Mesenchymal stem cell (in vitro differentiated cells and primary cell): ENCODE measurements around the gene TMPRSS6.

Experiments
- DNase-seq: peaks from one replicate; pipeline ENCODE4 v3.0.0-alpha.2; 2013
- H2AFZ ChIP-seq: one replicate; pipeline ENCODE4 v1.6.1; 2013; ENCODE audit warnings: low read depth, mild to moderate bottlenecking, control low read depth, inconsistent platforms, low read length, moderate library complexity
- H2AK5ac ChIP-seq: 2 replicates; pipeline ENCODE4 v1.6.1; 2013; ENCODE audit warnings: low read length, moderate library complexity, mild to moderate bottlenecking, inconsistent platforms; ENCODE audit not compliant: severe bottlenecking
- H2BK120ac ChIP-seq: one replicate; pipeline ENCODE4 v1.6.1; 2013; ENCODE audit warnings: low read depth, mild to moderate bottlenecking, inconsistent platforms, low read length, moderate library complexity
- H2BK12ac ChIP-seq, 2 experiments: one replicate each; pipeline ENCODE4 v1.6.1; 2013; ENCODE audit warnings: inconsistent platforms in 2 of 2, low read length in 2 of 2, mild to moderate bottlenecking in 2 of 2, moderate library complexity in 2 of 2, control low read depth in 1 of 2
- H2BK15ac ChIP-seq: one replicate; pipeline ENCODE4 v1.6.1; 2013; ENCODE audit warnings: mild to moderate bottlenecking, low read depth, inconsistent platforms; ENCODE audit not compliant: poor library complexity, severe bottlenecking
- H2BK5ac ChIP-seq: 2 replicates; pipeline ENCODE4 v1.6.1; 2013; ENCODE audit warnings: low read depth, mild to moderate bottlenecking, low read length, control low read depth, inconsistent platforms; ENCODE audit not compliant: poor library complexity, severe bottlenecking
- H3K14ac ChIP-seq, 2 experiments: one replicate each; pipeline ENCODE4 v1.6.1; 2013; ENCODE audit warnings: inconsistent platforms in 2 of 2, low read length in 2 of 2, control low read depth in 1 of 2, mild to moderate bottlenecking in 1 of 2, moderate library complexity in 1 of 2
- H3K18ac ChIP-seq, 2 experiments: one replicate each; pipeline ENCODE4 v1.6.1; 2013; ENCODE audit warnings: inconsistent platforms in 2 of 2, low read length in 2 of 2, control low read depth in 1 of 2, low read depth in 1 of 2, mild to moderate bottlenecking in 1 of 2
- H3K23ac ChIP-seq, 2 experiments: one replicate each; pipeline ENCODE4 v1.6.1; 2013; ENCODE audit warnings: inconsistent platforms in 2 of 2, low read length in 2 of 2, mild to moderate bottlenecking in 2 of 2, moderate library complexity in 2 of 2, control low read depth in 1 of 2
- H3K27ac ChIP-seq: 2 replicates; pipeline ENCODE4 v1.5.1; 2013; ENCODE audit warnings: mild to moderate bottlenecking, moderate library complexity, low read length, control low read depth, inconsistent platforms; ENCODE audit not compliant: poor library complexity, severe bottlenecking
- H3K27me3 ChIP-seq, 2 experiments: 2 replicates each; pipeline versions ENCODE4 v1.6.1 to v1.7.0; 2013; ENCODE audit warnings: low read length in 2 of 2, mild to moderate bottlenecking in 2 of 2, moderate library complexity in 2 of 2, control low read depth in 1 of 2, inconsistent platforms in 1 of 2; ENCODE audit not compliant: control insufficient read depth in 1 of 2, insufficient read depth in 1 of 2
- H3K36me3 ChIP-seq, 2 experiments: 2 replicates each; pipeline versions ENCODE4 v1.6.1 to v1.7.0; 2013; ENCODE audit warnings: low read length in 2 of 2, control low read depth in 1 of 2, inconsistent platforms in 1 of 2, low read depth in 1 of 2, mild to moderate bottlenecking in 1 of 2; ENCODE audit not compliant: insufficient read depth in 2 of 2, control insufficient read depth in 1 of 2
- H3K4ac ChIP-seq, 2 experiments: one replicate each; pipeline ENCODE4 v1.6.1; 2013; ENCODE audit warnings: inconsistent platforms in 2 of 2, low read length in 2 of 2, mild to moderate bottlenecking in 2 of 2, moderate library complexity in 2 of 2, control low read depth in 1 of 2, low read depth in 1 of 2
- H3K4me1 ChIP-seq: 2 replicates; pipeline ENCODE4 v1.6.1; 2013; ENCODE audit warnings: low read depth, low read length, control low read depth; ENCODE audit not compliant: control insufficient read depth, insufficient read depth
- H3K4me2 ChIP-seq: 2 replicates; pipeline ENCODE4 v1.6.1; 2013; ENCODE audit warnings: low read length, mild to moderate bottlenecking, inconsistent platforms; ENCODE audit not compliant: poor library complexity, severe bottlenecking
- H3K4me3 ChIP-seq, 2 experiments: 2 replicates each; pipeline versions ENCODE4 v1.5.1 to v1.7.0; 2013; ENCODE audit warnings: low read length in 2 of 2, mild to moderate bottlenecking in 2 of 2, control low read depth in 1 of 2, low read depth in 1 of 2; ENCODE audit not compliant: insufficient read depth in 1 of 2
- H3K79me1 ChIP-seq: replicated peaks from 2 replicates; pipeline ENCODE4 v1.6.1; 2013; ENCODE audit warnings: mild to moderate bottlenecking, control low read depth, low read length, inconsistent platforms; ENCODE audit not compliant: poor library complexity, severe bottlenecking
- H3K9ac ChIP-seq: 2 replicates; pipeline ENCODE4 v1.7.0; 2013; ENCODE audit warnings: mild to moderate bottlenecking, low read length, moderate library complexity
- H3K9me3 ChIP-seq: 2 replicates; pipeline ENCODE4 v1.7.0; 2013; ENCODE audit warnings: mild to moderate bottlenecking, low read length; ENCODE audit not compliant: control insufficient read depth
- H4K8ac ChIP-seq: one replicate; pipeline ENCODE4 v1.6.1; 2013; ENCODE audit warnings: inconsistent platforms, mild to moderate bottlenecking, low read length, moderate library complexity
- H4K91ac ChIP-seq: one replicate; pipeline ENCODE4 v1.6.1; 2013; ENCODE audit warnings: mild to moderate bottlenecking, low read length, inconsistent platforms
- WGBS: methylation state at CpG from one replicate; pipeline ENCODE4 v1.1.7; 2013; ENCODE audit warnings: mixed read lengths; 5-methylcytosine and 5-hydroxymethylcytosine counted together

Gene TMPRSS6

DNA sequence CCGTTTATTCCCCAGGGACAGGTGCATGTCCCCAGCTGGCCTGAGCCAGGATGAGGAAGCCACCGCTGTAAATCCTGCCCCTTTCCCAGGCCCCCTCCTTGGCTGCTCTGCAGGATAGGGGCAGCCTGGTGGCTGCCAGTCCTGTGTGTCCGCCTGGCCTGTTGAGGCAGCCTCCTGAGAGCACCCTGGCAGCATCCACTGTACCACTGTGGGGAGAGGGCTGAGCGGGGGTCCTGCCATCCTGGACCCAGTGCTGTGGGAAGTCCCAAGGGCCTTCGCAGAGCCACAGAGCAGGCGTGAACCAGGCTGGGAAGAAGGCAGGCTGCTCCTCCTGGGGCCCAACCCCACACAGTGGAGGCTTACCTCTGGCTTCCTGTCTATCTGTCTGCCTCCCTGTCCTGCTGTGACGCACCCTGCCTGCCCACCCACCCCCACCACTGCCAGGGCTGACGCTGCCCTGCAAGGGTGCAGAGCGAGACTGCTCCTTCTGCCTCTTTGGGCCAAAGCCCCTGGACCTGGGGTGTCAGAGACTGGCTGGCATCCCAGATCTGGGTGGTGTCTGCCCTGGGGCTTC, 49.5 kb downstream of the TMPRSS6 start:
- H3K36me3 ChIP-seq: peaks cover 54 to 80% of the 10 kb centered on the region in 2 experiments
- H3K27me3 ChIP-seq: no peaks in the 10 kb centered on the region
- H2BK5ac ChIP-seq: no peak overlapping the region
- H2AK5ac ChIP-seq: no peak overlapping the region
- H3K18ac ChIP-seq: no peak overlapping the region
- no peaks in the 10 kb centered on the region for H3K79me1 ChIP-seq
- no peak overlapping the region for H3K23ac ChIP-seq
- no peak for DNase-seq
- WGBS: 95% methylated on average over 9 of the region's 9 CpGs
- no peak overlapping the region for H2BK120ac ChIP-seq
- no peak overlapping the region for H4K8ac ChIP-seq
- H2BK15ac ChIP-seq: no peak overlapping the region
- no peak overlapping the region for H2AFZ ChIP-seq
- no peak overlapping the region for H3K14ac ChIP-seq
- H3K9me3 ChIP-seq: no peaks in the 10 kb centered on the region
- H3K9ac ChIP-seq: no peak overlapping the region
- no peak overlapping the region for H3K27ac ChIP-seq
- no peaks in the 10 kb centered on the region for H3K4me1 ChIP-seq
- no peak overlapping the region for H2BK12ac ChIP-seq
- H3K4ac ChIP-seq: no peak overlapping the region
- no peak overlapping the region for H4K91ac ChIP-seq
- no peak overlapping the region for H3K4me2 ChIP-seq
- H3K4me3 ChIP-seq: no peak overlapping the region

- WGBS: 91% methylated on average over 28 of the region's 28 CpGs
- no peak overlapping the region for H3K18ac ChIP-seq
- H2BK12ac ChIP-seq: no peak overlapping the region
- DNase-seq: no peak
- no peak overlapping the region for H2AFZ ChIP-seq
- no peaks in the 10 kb centered on the region for H3K4me1 ChIP-seq
- H2BK5ac ChIP-seq: no peak overlapping the region
- H3K79me1 ChIP-seq: no peaks in the 10 kb centered on the region
- H3K9me3 ChIP-seq: no peaks in the 10 kb centered on the region
- no peak overlapping the region for H3K27ac ChIP-seq
- H3K4me3 ChIP-seq: no peak overlapping the region
- H4K8ac ChIP-seq: no peak overlapping the region
- no peak overlapping the region for H2BK15ac ChIP-seq
- H3K27me3 ChIP-seq: no peaks in the 10 kb centered on the region
- no peak overlapping the region for H3K4me2 ChIP-seq
- H2AK5ac ChIP-seq: no peak overlapping the region
- H3K9ac ChIP-seq: no peak overlapping the region
- H2BK120ac ChIP-seq: no peak overlapping the region
- H3K23ac ChIP-seq: no peak overlapping the region
- H3K36me3 ChIP-seq: peaks cover 61 to 83% of the 10 kb centered on the region in 2 experiments
- no peak overlapping the region for H4K91ac ChIP-seq
- no peak overlapping the region for H3K14ac ChIP-seq
- no peak overlapping the region for H3K4ac ChIP-seq
Measured at GRCh38 chr22:37058917-37059701, 50.4 kb downstream of the TMPRSS6 start.

DNA sequence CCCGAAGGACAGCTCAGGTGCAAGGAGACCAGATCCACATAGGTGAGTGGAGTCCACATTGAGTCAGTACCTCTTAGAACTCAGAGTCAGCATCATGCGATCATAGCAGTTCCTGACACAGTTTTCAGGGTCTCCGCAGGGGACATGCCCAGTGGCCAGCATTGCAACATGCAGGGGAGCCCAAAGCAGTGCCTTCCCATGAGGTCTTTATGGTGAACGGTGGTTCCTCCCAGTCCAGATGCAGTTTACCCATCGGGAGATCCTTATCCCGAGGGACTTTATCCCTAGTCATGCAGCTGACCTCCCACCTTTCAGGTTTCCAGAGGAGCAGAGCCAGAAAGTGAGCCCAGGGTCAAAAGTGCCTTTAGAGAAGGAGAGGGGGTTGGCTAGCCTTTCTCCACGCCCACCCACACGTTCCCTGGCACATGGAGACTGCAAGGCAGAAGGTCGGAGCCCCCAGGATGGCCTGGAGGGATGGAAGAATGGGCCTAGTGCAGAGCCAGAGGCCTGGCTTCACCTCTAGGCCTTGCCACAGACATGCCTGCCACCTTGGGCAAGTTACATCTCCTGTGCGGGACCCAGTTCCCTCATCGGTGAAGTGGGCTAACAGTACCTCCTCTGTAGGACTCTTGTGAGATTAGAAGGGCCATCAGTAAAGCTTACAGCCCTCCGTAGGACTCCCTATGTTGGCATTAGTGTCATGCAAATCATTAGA, 51.6 kb downstream of the TMPRSS6 start:
- H3K23ac ChIP-seq: no peak overlapping the region
- no peak overlapping the region for H3K4ac ChIP-seq
- DNase-seq: no peak
- no peak overlapping the region for H2BK15ac ChIP-seq
- no peak overlapping the region for H2AFZ ChIP-seq
- no peak overlapping the region for H3K4me2 ChIP-seq
- 95% methylated on average over 12 of the region's 12 CpGs for WGBS
- no peaks in the 10 kb centered on the region for H3K9me3 ChIP-seq
- H2BK120ac ChIP-seq: no peak overlapping the region
- peaks cover 4% of the 10 kb centered on the region for H3K79me1 ChIP-seq
- no peak overlapping the region for H2BK12ac ChIP-seq
- H4K8ac ChIP-seq: no peak overlapping the region
- no peak overlapping the region for H2AK5ac ChIP-seq
- H3K18ac ChIP-seq: no peak overlapping the region
- H3K4me1 ChIP-seq: no peaks in the 10 kb centered on the region
- H3K27ac ChIP-seq: no peak overlapping the region
- no peak overlapping the region for H4K91ac ChIP-seq
- H3K14ac ChIP-seq: no peak overlapping the region
- no peak overlapping the region for H3K4me3 ChIP-seq
- no peaks in the 10 kb centered on the region for H3K27me3 ChIP-seq
- H2BK5ac ChIP-seq: no peak overlapping the region
- no peak overlapping the region for H3K9ac ChIP-seq
- H3K36me3 ChIP-seq: peaks cover 65 to 91% of the 10 kb centered on the region in 2 experiments

- H2BK5ac ChIP-seq: no peak overlapping the region
- WGBS: 88% methylated on average over 9 of the region's 9 CpGs
- H3K4me2 ChIP-seq: no peak overlapping the region
Measured at GRCh38 chr22:37057226-37057625, 52.3 kb downstream of the TMPRSS6 start.

More at GRCh38 chr22:37057226-37057625, 52.3 kb downstream of the TMPRSS6 start:
- Histone ChIP-seq H2BK12ac (no peak overlapping the region), H3K9ac (no peak overlapping the region), H3K4ac (no peak overlapping the region), H3K4me3 (no peak overlapping the region), H3K27me3 (no peaks in the 10 kb centered on the region), H3K18ac (no peak overlapping the region), H3K4me1 (peaks cover 6% of the 10 kb centered on the region), H3K9me3 (no peaks in the 10 kb centered on the region), H2AK5ac (no peak overlapping the region), H4K91ac (no peak overlapping the region), H4K8ac (no peak overlapping the region), H3K23ac (no peak overlapping the region), H2BK15ac (no peak overlapping the region), H3K14ac (no peak overlapping the region), H3K36me3 (peaks cover 65 to 89% of the 10 kb centered on the region in 2 experiments), H2BK120ac (no peak overlapping the region), H3K27ac (no peak overlapping the region), H3K79me1 (peaks cover 11% of the 10 kb centered on the region), H2AFZ (no peak overlapping the region)
- no peak for DNase-seq
